Stimulated activated CD8-positive, alpha-beta memory T cell treated with anti-CD3 and anti-CD28 coated beads, Interleukin-7, amount 100 ng/mL, for 4 hours (primary cell): ENCODE results near the gene AAMDC.
A peak's percentile ranks its signal among the peaks of the same experiment; 100 is the strongest.

ENCODE experiments used
- DNase-seq, 2 donors: peaks; one replicate each; pipeline ENCODE4 v3.0.0-alpha.2; 2020; ENCODE audit warnings: low read depth in 2 of 2

Gene AAMDC

GRCh38 chr11:77820565-77821348, at the start of gene AAMDC, which contains the start of gene RSF1:
AAMDC (plus strand) TSS chr11:77821144; CDS start chr11:77842497, 21,353 bp downstream.
RSF1 (minus strand) TSS chr11:77820722; CDS start chr11:77820714, 8 bp downstream.
- DNase-seq: peak; percentile 95 to 96

GRCh38 chr11:77775936-77776335, 45.0 kb upstream of the AAMDC start:
- no peak for DNase-seq

- no peak for DNase-seq
Measured at GRCh38 chr11:77776455-77776854, 44.5 kb upstream of the AAMDC start.

- no peak for DNase-seq
Measured at GRCh38 chr11:77778118-77778517, 42.8 kb upstream of the AAMDC start.

GRCh38 chr11:77778549-77778948, 42.4 kb upstream of the AAMDC start:
- no peak for DNase-seq

GRCh38 chr11:77779935-77780334, 41.0 kb upstream of the AAMDC start:
- DNase-seq: no peak

DNA sequence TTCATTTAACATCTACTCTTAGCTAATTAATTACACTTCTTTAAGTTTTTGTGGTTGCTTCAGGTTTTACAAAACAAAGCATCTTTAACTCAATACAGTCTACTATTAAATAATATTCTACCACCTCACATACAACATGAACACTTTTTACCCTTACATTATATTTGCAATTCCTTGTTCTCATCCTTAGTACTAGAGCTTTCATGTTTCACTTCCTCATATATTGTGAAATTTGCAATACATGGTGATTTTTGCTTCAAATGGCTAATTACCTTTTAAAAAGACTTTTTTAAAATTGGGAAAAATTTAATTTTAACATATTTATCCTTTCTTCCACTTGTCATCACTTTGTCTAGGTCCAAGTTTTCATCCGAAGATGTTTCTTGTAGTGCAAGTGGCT, 37.9 kb upstream of the AAMDC start:
- no peak for DNase-seq

GRCh38 chr11:77784572-77784971, 36.4 kb upstream of the AAMDC start:
- no peak for DNase-seq

- no peak for DNase-seq
Measured at GRCh38 chr11:77789061-77789730, 31.7 kb upstream of the AAMDC start.

GRCh38 chr11:77789731-77790476, 31.0 kb upstream of the AAMDC start:
- no peak for DNase-seq

GRCh38 chr11:77791301-77791700, 29.6 kb upstream of the AAMDC start:
- no peak for DNase-seq

DNA sequence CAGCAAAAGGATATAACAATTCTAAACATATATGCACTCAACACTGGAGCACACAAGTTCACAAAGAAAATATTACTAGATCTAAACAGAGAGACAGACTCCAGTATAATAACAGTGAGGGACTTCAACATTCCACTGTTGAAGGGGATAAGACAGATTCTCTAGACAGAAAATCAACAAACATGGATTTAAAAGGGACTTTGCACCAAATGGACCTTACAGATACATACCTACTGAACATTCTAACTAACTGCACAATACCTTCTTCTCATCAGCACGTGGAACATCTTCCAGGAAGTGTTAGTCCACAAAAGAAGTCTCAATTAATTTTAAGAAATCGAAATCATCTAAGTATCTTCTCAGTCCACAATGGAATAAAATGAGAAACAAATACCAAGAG, 27.0 kb upstream of the AAMDC start:
- no peak for DNase-seq

- DNase-seq: no peak
Measured at GRCh38 chr11:77799338-77799737, 21.6 kb upstream of the AAMDC start.

GRCh38 chr11:77800449-77800848, 20.5 kb upstream of the AAMDC start:
- no peak for DNase-seq

DNA sequence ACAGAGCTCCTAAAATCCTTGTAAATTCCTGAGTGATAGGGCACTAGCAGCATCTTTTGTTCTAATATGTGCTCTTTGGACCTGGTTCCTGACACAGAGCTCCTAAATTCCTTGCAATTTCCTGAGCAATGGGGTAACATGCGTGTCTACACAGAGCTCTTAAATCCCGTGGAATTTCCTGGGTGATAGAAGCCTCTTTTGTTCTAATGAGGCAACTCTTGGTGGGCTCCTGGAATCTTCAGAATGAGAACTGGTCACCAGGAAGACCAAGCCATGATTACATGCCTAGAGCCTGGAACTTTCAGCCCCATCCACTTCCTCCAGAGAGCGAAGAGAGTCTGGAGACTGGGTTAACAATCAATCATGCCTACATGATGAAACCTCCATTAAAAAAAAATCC, 19.5 kb upstream of the AAMDC start:
- DNase-seq: no peak

DNA sequence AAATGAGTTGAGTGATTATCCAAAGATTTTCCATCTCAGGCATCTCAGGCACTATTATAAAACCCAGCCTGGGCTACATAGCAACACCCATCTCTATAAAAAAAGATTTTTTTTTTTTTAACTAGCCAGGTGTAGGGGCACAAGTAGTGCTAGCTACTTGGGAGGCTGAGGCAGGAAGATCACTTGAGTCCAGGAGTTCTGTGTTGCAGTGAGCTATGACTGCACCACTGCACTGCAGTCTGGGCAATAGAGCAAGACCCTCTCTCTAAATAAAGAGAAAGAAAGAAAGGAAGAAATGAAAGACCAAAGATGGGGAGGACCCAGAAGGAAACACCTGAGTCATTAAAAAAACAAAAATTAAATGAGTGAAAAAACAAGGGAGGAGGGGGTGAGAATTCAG, 14.5 kb upstream of the AAMDC start:
- no peak for DNase-seq

GRCh38 chr11:77806993-77807392, 14.0 kb upstream of the AAMDC start:
- DNase-seq: no peak

- no peak for DNase-seq
Measured at GRCh38 chr11:77813256-77813655, 7.7 kb upstream of the AAMDC start.

GRCh38 chr11:77814848-77815247, 6.1 kb upstream of the AAMDC start:
- no peak for DNase-seq

GRCh38 chr11:77815459-77815858, 5.5 kb upstream of the AAMDC start:
- no peak for DNase-seq

GRCh38 chr11:77819411-77819920, 1.5 kb upstream of the AAMDC start:
- DNase-seq: peak; percentile 81

DNA sequence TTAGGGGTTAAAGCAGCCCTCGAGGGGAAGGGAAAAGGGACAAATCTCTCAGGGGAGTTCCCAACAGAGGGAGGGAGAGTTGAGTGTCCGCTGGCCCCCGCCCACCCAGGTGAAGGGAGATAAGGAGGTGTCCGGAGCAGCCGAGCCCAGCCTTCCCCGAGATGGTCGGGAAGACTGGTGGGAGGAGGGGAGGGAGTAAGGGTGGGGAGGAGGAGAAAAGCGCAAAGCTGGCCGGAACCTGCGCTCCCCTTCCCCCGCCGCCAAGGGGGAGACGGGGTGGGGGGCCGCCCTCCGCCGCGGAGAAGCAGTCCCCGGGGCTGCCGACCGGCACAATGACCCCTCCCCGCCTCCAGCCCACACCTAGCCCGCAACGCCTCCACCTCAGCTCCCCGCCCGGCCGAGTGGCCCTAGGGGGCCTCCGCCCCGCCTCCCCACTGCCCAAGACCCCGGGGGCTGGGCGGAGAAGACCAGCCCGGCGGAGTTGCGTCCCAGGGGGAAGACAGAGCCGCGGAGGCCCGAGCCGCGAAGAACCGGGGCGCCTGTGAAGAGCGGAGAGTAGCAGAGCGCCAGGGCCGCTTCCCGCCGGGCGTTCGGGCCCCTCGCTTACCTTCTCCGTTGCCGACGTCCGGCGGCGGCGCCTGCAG, 901 bp upstream of the AAMDC start:
- DNase-seq: peak in 1 of 2 donors; percentile 30
